ENCODE measurements around the gene SASH3.

SASH3 gene

GRCh38 chrX:129808829-129809796 is 29.4 kb downstream of the SASH3 start:
- no peak for DNase-seq (ENCODE audit: low read depth)

GRCh38 chrX:129813662-129814368 is 34.1 kb downstream of the SASH3 start:
- DNase-seq (ENCODE audit: low read depth) = no peak

- no peak for DNase-seq (ENCODE audit: low read depth)
Observed at GRCh38 chrX:129818123-129818522, 38.4 kb downstream of the SASH3 start.

- DNase-seq (ENCODE audit: low read depth) = no peak
Observed at GRCh38 chrX:129823115-129823514, 43.4 kb downstream of the SASH3 start.

GRCh38 chrX:129823522-129823921 is 43.8 kb downstream of the SASH3 start:
- DNase-seq (ENCODE audit: low read depth) = no peak

GRCh38 chrX:129824620-129825019 is 44.9 kb downstream of the SASH3 start:
- DNase-seq (ENCODE audit: low read depth) = no peak

GRCh38 chrX:129825746-129826505 is 46.2 kb downstream of the SASH3 start:
- DNase-seq (ENCODE audit: low read depth) = no peak

- DNase-seq (ENCODE audit: low read depth) = no peak
Observed at GRCh38 chrX:129830494-129830893, 50.7 kb downstream of the SASH3 start.

GRCh38 chrX:129831091-129831885 is 51.5 kb downstream of the SASH3 start:
- DNase-seq (ENCODE audit: low read depth) = no peak

GRCh38 chrX:129833153-129833990 is 53.6 kb downstream of the SASH3 start:
- DNase-seq (ENCODE audit: low read depth) = no peak

- no peak for DNase-seq (ENCODE audit: low read depth)
Observed at GRCh38 chrX:129836827-129837226, 57.1 kb downstream of the SASH3 start.

- DNase-seq (ENCODE audit: low read depth) = no peak
Observed at GRCh38 chrX:129840344-129840743, 60.6 kb downstream of the SASH3 start.

- no peak for DNase-seq (ENCODE audit: low read depth)
Observed at GRCh38 chrX:129842510-129843208, 62.9 kb downstream of the SASH3 start.

GRCh38 chrX:129843209-129843458 is 63.4 kb downstream of the SASH3 start:
- no peak for DNase-seq (ENCODE audit: low read depth)

- DNase-seq (ENCODE audit: low read depth) = peak; percentile 75
Observed at GRCh38 chrX:129843459-129844306, 63.9 kb downstream of the SASH3 start, which contains the start of gene ZDHHC9. ZDHHC9 (minus strand) TSS chrX:129843886; CDS start chrX:129841945, 1,941 bp downstream.

Data from stimulated activated CD8-positive, alpha-beta memory T cell treated with anti-CD3 and anti-CD28 coated beads, Interleukin-12 subunit alpha, Interleukin-12 subunit beta, amount 100 ng/mL, for 4 hours (primary cell).